ENCODE results near the gene MCF2L2. TPM values are rescaled to one million over a fixed set of nuclear protein-coding genes. Genes with fewer than 3 reads are reported as not detected.

The MCF2L2 gene
- total RNA-seq, 1 donor from 2014 or later = 2.7 TPM

DNA sequence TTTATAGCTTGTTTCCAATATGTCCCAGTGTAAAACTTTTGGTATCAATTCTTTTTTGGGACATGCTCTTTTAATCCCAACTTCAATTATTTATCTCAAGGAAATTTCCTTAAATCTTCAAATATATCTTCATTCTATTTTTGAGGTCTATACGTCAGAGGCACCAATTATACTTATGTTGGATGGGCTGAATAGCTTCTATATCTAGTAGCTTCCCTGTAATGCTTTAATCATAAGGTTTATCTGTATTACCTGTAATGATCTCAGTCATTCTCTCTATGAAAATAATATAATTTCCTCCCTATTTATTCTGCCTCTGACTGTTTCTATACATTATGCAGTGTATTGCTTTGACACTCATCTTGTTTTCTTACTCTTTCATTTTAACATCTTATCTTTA, 299.2 kb downstream of the MCF2L2 start:
- H3K4me1 Mint-ChIP-seq (ENCODE audit: unreplicated experiment) = no peaks in the 10 kb centered on the region
- H3K9me3 Mint-ChIP-seq = no peaks in the 10 kb centered on the region
- peaks cover 4% of the 10 kb centered on the region for H3K27me3 Mint-ChIP-seq
- DNase-seq (ENCODE audit: extremely low spot score, unreplicated experiment) = no peak
- no peak overlapping the region for H3K4me3 Mint-ChIP-seq
- peaks cover 4% of the 10 kb centered on the region for H3K36me3 Mint-ChIP-seq
- no peak overlapping the region for H3K27ac Mint-ChIP-seq
- TF ChIP-seq, protein P1, sequence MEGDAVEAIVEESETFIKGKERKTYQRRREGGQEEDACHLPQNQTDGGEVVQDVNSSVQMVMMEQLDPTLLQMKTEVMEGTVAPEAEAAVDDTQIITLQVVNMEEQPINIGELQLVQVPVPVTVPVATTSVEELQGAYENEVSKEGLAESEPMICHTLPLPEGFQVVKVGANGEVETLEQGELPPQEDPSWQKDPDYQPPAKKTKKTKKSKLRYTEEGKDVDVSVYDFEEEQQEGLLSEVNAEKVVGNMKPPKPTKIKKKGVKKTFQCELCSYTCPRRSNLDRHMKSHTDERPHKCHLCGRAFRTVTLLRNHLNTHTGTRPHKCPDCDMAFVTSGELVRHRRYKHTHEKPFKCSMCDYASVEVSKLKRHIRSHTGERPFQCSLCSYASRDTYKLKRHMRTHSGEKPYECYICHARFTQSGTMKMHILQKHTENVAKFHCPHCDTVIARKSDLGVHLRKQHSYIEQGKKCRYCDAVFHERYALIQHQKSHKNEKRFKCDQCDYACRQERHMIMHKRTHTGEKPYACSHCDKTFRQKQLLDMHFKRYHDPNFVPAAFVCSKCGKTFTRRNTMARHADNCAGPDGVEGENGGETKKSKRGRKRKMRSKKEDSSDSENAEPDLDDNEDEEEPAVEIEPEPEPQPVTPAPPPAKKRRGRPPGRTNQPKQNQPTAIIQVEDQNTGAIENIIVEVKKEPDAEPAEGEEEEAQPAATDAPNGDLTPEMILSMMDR (conservative IDR thresholded peaks at IDR 0.05) = no peak

GRCh38 chr3:183128709-183129108, 299.7 kb downstream of the MCF2L2 start:
- Mint-ChIP-seq H3K4me1 (ENCODE audit: unreplicated experiment) (no peaks in the 10 kb centered on the region), H3K9me3 (no peaks in the 10 kb centered on the region), H3K27me3 (peaks cover 4% of the 10 kb centered on the region), H3K4me3 (no peak overlapping the region), H3K27ac (no peak overlapping the region), H3K36me3 (peaks cover 4% of the 10 kb centered on the region)
- DNase-seq (ENCODE audit: extremely low spot score, unreplicated experiment) = no peak
- TF ChIP-seq, protein P1 (conservative IDR thresholded peaks at IDR 0.05) = no peak

Other genes with a start within 250 kb of the MCF2L2 start
- 28.7 and 37.0 TPM in 2 replicates for gene B3GNT5, start 175.4 kb downstream of the MCF2L2 start, total RNA-seq (ENCODE audit: low replicate concordance)
- gene KLHL6, start 127.1 kb upstream of the MCF2L2 start, total RNA-seq (ENCODE audit: low replicate concordance) = not detected in 2 replicates
- gene KLHL24, start 207.0 kb upstream of the MCF2L2 start, total RNA-seq (ENCODE audit: low replicate concordance) = 77.3 and 86.4 TPM in 2 replicates

All from type B pancreatic cell (in vitro differentiated cells).